Natural killer cell (primary cell): Measurements from ENCODE around the gene MACROD2. TPM values are rescaled to one million over a fixed set of nuclear protein-coding genes. Genes with fewer than 3 reads are reported as not detected.

Experiments used
- ATAC-seq, 3 donors: fragments of 150-1000 bp in 2 of 3; fragments of 200-7000 bp in 1 of 3; cut with Tn5 transposase; 1 replicate in 1 of 3; 2 replicates in 2 of 3; pipeline ENCODE4 v1.10.0; 2021; ENCODE audit warnings: mild to moderate bottlenecking in 2 of 3, moderate library complexity in 2 of 3
- DNase-seq, 2 donors: peaks; one replicate each; pipeline versions ENCODE4 v3.0.0 to v3.0.0-alpha.2; 2013 to 2021; ENCODE audit warnings: mixed read lengths in 1 of 2
- H3K27ac ChIP-seq: one replicate; pipeline ENCODE4 v1.5.1; 2013; ENCODE audit warnings: mild to moderate bottlenecking, low read length
- H3K27me3 ChIP-seq: one replicate; pipeline ENCODE4 v1.6.1; 2013; ENCODE audit warnings: low read length; ENCODE audit not compliant: control insufficient read depth, insufficient read depth
- H3K36me3 ChIP-seq: one replicate; pipeline ENCODE4 v1.6.1; 2013; ENCODE audit warnings: low read length; ENCODE audit not compliant: control insufficient read depth, insufficient read depth
- H3K4me1 ChIP-seq: one replicate; pipeline ENCODE4 v1.6.1; 2013; ENCODE audit warnings: low read length; ENCODE audit not compliant: control insufficient read depth, insufficient read depth
- H3K4me3 ChIP-seq: one replicate; pipeline ENCODE4 v1.5.1; 2013; ENCODE audit warnings: low read length
- H3K9me3 ChIP-seq: one replicate; pipeline ENCODE4 v1.6.1; 2013; ENCODE audit warnings: low read length; ENCODE audit not compliant: control insufficient read depth, insufficient read depth
- H3K27ac Mint-ChIP-seq, 2 donors: one replicate each; pipeline ENCODE4 v1.8.0; 2022; ENCODE audit warnings: mild to moderate bottlenecking in 2 of 2, mixed read lengths in 2 of 2, moderate library complexity in 1 of 2
- H3K27me3 Mint-ChIP-seq, 2 donors: one replicate each; pipeline ENCODE4 v1.8.0; 2022; ENCODE audit warnings: low read depth in 2 of 2, mixed read lengths in 2 of 2
- H3K36me3 Mint-ChIP-seq: one replicate; pipeline ENCODE4 v1.8.0; 2022; ENCODE audit warnings: mixed read lengths
- H3K4me1 Mint-ChIP-seq, 2 donors: one replicate each; pipeline ENCODE4 v1.8.0; 2022; ENCODE audit warnings: mixed read lengths in 2 of 2
- H3K4me3 Mint-ChIP-seq: one replicate; pipeline ENCODE4 v1.8.0; 2022; ENCODE audit warnings: mild to moderate bottlenecking, moderate library complexity, mixed read lengths
- H3K9me3 Mint-ChIP-seq, 2 donors: one replicate each; pipeline ENCODE4 v1.8.0; 2022; ENCODE audit warnings: mixed read lengths in 2 of 2
- WGBS: methylation state at CpG from one replicate; pipeline ENCODE4 v1.1.7; 2013; ENCODE audit warnings: missing lambda C conversion rate; ENCODE audit not compliant: insufficient coverage; 5-methylcytosine and 5-hydroxymethylcytosine counted together
- intact Hi-C: fragments of 100-400 bp; cut with micrococcal nuclease; formaldehyde crosslinking; loops from one replicate; pipeline ENCODE4 v1.14.2; 2022
- total RNA-seq, 4 donors: library from RNA; stranded (reverse); fragments of 120-200 nt in 1 of 4; gene quantifications; one replicate each; pipeline versions ENCODE4 v1.2.3 to v1.2.4, GENCODE V29; 2013 to 2022
- TF ChIP-seq, protein P1 (sequence below): fragments of 200-600 bp; IDR thresholded peaks from one replicate; pipeline ENCODE4 v1.8.0; 2022; ENCODE audit warnings: antibody characterized with exemption

MACROD2 gene
- total RNA-seq, 3 donors from 2014 or later (not counting 1 experiment from before 2014, with no cell fraction given) = 0.19 to 0.88 TPM; not detected in 1

- Mint-ChIP-seq H3K4me1 (no peaks in the 10 kb centered on the region), H3K9me3 (peaks cover 5 to 7% of the 10 kb centered on the region in 2 donors), H3K27ac (no peak overlapping the region), H3K4me3 (no peak overlapping the region), H3K27me3 (no peaks in the 10 kb centered on the region), H3K36me3 (no peaks in the 10 kb centered on the region)
- 90% methylated on average over 1 of the region's 2 CpGs for WGBS
- DNase-seq = no peak
- intact Hi-C loops = no loop called here
- TF ChIP-seq, protein P1, sequence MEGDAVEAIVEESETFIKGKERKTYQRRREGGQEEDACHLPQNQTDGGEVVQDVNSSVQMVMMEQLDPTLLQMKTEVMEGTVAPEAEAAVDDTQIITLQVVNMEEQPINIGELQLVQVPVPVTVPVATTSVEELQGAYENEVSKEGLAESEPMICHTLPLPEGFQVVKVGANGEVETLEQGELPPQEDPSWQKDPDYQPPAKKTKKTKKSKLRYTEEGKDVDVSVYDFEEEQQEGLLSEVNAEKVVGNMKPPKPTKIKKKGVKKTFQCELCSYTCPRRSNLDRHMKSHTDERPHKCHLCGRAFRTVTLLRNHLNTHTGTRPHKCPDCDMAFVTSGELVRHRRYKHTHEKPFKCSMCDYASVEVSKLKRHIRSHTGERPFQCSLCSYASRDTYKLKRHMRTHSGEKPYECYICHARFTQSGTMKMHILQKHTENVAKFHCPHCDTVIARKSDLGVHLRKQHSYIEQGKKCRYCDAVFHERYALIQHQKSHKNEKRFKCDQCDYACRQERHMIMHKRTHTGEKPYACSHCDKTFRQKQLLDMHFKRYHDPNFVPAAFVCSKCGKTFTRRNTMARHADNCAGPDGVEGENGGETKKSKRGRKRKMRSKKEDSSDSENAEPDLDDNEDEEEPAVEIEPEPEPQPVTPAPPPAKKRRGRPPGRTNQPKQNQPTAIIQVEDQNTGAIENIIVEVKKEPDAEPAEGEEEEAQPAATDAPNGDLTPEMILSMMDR = no peak
- Histone ChIP-seq H3K4me3 (no peak overlapping the region), H3K27me3 (no peaks in the 10 kb centered on the region), H3K4me1 (no peaks in the 10 kb centered on the region), H3K36me3 (no peaks in the 10 kb centered on the region), H3K9me3 (peaks cover 6% of the 10 kb centered on the region), H3K27ac (no peak overlapping the region)
- ATAC-seq = no peak
Measured at GRCh38 chr20:14009208-14009607, 13.9 kb downstream of the MACROD2 start.

GRCh38 chr20:14012671-14013070 lies 17.4 kb downstream of the MACROD2 start:
- intact Hi-C loops = no loop called here
- H3K27ac Mint-ChIP-seq = no peak overlapping the region
- WGBS = 98% methylated on average over 3 of the region's 3 CpGs
- ATAC-seq = no peak
- no peak overlapping the region for H3K4me3 Mint-ChIP-seq
- peaks cover 9 to 11% of the 10 kb centered on the region in 2 donors for H3K9me3 Mint-ChIP-seq
- no peaks in the 10 kb centered on the region for H3K27me3 ChIP-seq
- TF ChIP-seq, protein P1 = no peak
- no peak overlapping the region for H3K27ac ChIP-seq
- H3K4me1 ChIP-seq = no peaks in the 10 kb centered on the region
- H3K4me1 Mint-ChIP-seq = no peaks in the 10 kb centered on the region
- no peak overlapping the region for H3K4me3 ChIP-seq
- DNase-seq = no peak
- peaks cover 7% of the 10 kb centered on the region for H3K36me3 Mint-ChIP-seq
- no peaks in the 10 kb centered on the region for H3K36me3 ChIP-seq
- peaks cover 3% of the 10 kb centered on the region for H3K9me3 ChIP-seq
- no peaks in the 10 kb centered on the region for H3K27me3 Mint-ChIP-seq

DNA sequence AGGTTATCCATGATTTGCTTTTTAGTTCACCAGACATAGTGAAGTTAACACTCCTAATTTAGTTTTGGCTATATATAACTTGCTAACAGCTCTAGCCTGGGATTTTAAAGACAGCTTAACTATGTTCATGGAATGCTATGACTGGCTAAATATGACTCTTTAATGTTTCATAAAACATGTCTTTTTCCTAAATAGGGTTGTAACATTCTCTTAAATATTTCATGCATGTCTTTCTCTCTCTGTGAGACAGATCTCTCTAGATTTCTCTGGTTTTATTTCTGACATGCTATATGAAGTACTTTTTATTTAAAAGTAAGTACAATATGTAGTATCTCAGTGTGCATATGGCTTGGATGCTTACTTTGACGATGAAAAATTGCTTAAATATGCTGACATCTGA lies 35.7 kb downstream of the MACROD2 start:
- Mint-ChIP-seq H3K27me3 (no peaks in the 10 kb centered on the region), H3K4me1 (no peaks in the 10 kb centered on the region), H3K27ac (no peak overlapping the region), H3K9me3 (peaks cover 3 to 5% of the 10 kb centered on the region in 2 donors), H3K36me3 (peaks cover 7% of the 10 kb centered on the region), H3K4me3 (no peak overlapping the region)
- no peak for DNase-seq
- WGBS = 100% methylated on average over 1 of the region's 1 CpG
- H3K36me3 ChIP-seq = no peaks in the 10 kb centered on the region
- H3K4me1 ChIP-seq = no peaks in the 10 kb centered on the region
- no peak for ATAC-seq
- TF ChIP-seq, protein P1 = no peak
- no peaks in the 10 kb centered on the region for H3K9me3 ChIP-seq
- H3K4me3 ChIP-seq = no peak overlapping the region
- intact Hi-C loops = no loop called here
- H3K27me3 ChIP-seq = no peaks in the 10 kb centered on the region
- no peak overlapping the region for H3K27ac ChIP-seq

DNA sequence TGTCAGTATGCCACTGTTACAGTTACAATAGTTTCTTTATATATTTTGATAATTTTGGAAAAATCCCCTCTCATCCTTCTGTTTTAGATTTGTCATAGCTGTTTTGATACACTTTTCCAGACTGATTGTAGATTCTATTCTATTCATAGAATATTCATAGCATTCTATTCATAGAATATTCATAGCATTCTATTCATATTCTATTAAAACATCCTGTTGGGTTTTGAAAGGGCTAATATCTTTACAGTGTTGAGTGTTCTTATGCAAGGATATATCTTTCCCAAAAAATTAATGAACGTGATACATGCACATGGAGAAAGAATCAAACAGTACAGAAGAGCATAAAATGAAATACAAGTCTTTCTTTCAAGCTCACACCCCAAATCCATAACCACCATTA lies 38.0 kb downstream of the MACROD2 start:
- no peaks in the 10 kb centered on the region for H3K36me3 ChIP-seq
- intact Hi-C loops = no loop called here
- H3K4me3 ChIP-seq = no peak overlapping the region
- no peak for ATAC-seq
- Mint-ChIP-seq H3K36me3 (no peaks in the 10 kb centered on the region), H3K4me3 (no peak overlapping the region), H3K9me3 (no peaks in the 10 kb centered on the region), H3K27me3 (no peaks in the 10 kb centered on the region), H3K4me1 (no peaks in the 10 kb centered on the region), H3K27ac (no peak overlapping the region)
- WGBS = no CpG with 5 or more reads among the region's 1 CpG
- DNase-seq = no peak
- H3K9me3 ChIP-seq = no peaks in the 10 kb centered on the region
- H3K27ac ChIP-seq = no peak overlapping the region
- TF ChIP-seq, protein P1 = no peak
- H3K4me1 ChIP-seq = no peaks in the 10 kb centered on the region
- H3K27me3 ChIP-seq = no peaks in the 10 kb centered on the region
